ENCODE results near the gene ABCA5. TPM values are rescaled to one million over a fixed set of nuclear protein-coding genes. Genes with fewer than 3 reads are reported as not detected.

Gene ABCA5
- polyA plus RNA-seq, 1 donor (not counting 4 experiments of a cell fraction or from before 2014, with no cell fraction given) = 11.1 TPM

GRCh38 chr17:69275751-69276150, 51.2 kb downstream of the ABCA5 start:
- Histone ChIP-seq H3K9ac (ENCODE audit: control insufficient read depth, extremely low read depth, insufficient read depth, low read length) (no peak overlapping the region), H3K9me1 (ENCODE audit: control insufficient read depth, extremely low read depth, insufficient read depth, low read length) (no peaks in the 10 kb centered on the region), H3K36me3 (ENCODE audit: control insufficient read depth in 2 of 2, extremely low read depth in 1 of 2, insufficient read depth in 2 of 2, low read length in 2 of 2) (no peaks in the 10 kb centered on the region), H4K20me1 (ENCODE audit: control insufficient read depth, extremely low read depth, insufficient read depth, low read length) (no peaks in the 10 kb centered on the region), H3K79me2 (ENCODE audit: control insufficient read depth, insufficient read depth, low read length) (no peaks in the 10 kb centered on the region), H3K27ac (ENCODE audit: control insufficient read depth, insufficient read depth, low read length) (no peak overlapping the region), H3K4me1 (ENCODE audit: control insufficient read depth, extremely low read depth, insufficient read depth, low read length) (no peaks in the 10 kb centered on the region), H2AFZ (ENCODE audit: control insufficient read depth, low read length) (no peak overlapping the region), H3K4me3 (ENCODE audit: control insufficient read depth in 2 of 3, extremely low read depth in 1 of 3, insufficient read depth in 2 of 3, low read depth in 1 of 3, low read length in 3 of 3) (no peak overlapping the region), H3K9me3 (ENCODE audit: control insufficient read depth, low read depth, low read length) (no peaks in the 10 kb centered on the region), H3K4me2 (ENCODE audit: control insufficient read depth, extremely low read depth, insufficient read depth, low read depth, low read length) (no peak overlapping the region), H3K27me3 (ENCODE audit: control insufficient read depth, extremely low read depth, insufficient read depth, low read length) (no peaks in the 10 kb centered on the region)
- FAIRE-seq (no peak), DNase-seq (ENCODE audit: low read depth, low spot score) (no peak)
- dilution Hi-C loops (cut with MboI; ENCODE audit: extremely low pct_ligation_motif_present, low sequenced_read_pairs) = no loop called here
- TF ChIP-seq CTCF (optimal IDR thresholded peaks at IDR 0.05 in 1 of 3, IDR thresholded peaks at IDR 0.05 in 1 of 3, conservative IDR thresholded peaks at IDR 0.05 in 1 of 3; ENCODE audit: extremely low read depth in 1 of 3, insufficient read depth in 2 of 3, low read length in 3 of 3) = no peak
- TF ChIP-seq EZH2 (IDR thresholded peaks at IDR 0.05; ENCODE audit: low read length) = no peak

- peaks cover 10% of the 10 kb centered on the region for H3K4me1 ChIP-seq (ENCODE audit: control insufficient read depth, extremely low read depth, insufficient read depth, low read length)
- H3K27ac ChIP-seq (ENCODE audit: control insufficient read depth, insufficient read depth, low read length) = no peak overlapping the region
- H3K9ac ChIP-seq (ENCODE audit: control insufficient read depth, extremely low read depth, insufficient read depth, low read length) = no peak overlapping the region
- no peaks in the 10 kb centered on the region for H3K9me3 ChIP-seq (ENCODE audit: control insufficient read depth, low read depth, low read length)
- no peaks in the 10 kb centered on the region for H3K27me3 ChIP-seq (ENCODE audit: control insufficient read depth, extremely low read depth, insufficient read depth, low read length)
- H3K79me2 ChIP-seq (ENCODE audit: control insufficient read depth, insufficient read depth, low read length) = no peaks in the 10 kb centered on the region
- DNase-seq (ENCODE audit: low read depth, low spot score) (no peak), FAIRE-seq (no peak)
- H2AFZ ChIP-seq (ENCODE audit: control insufficient read depth, low read length) = no peak overlapping the region
- no peaks in the 10 kb centered on the region for H3K9me1 ChIP-seq (ENCODE audit: control insufficient read depth, extremely low read depth, insufficient read depth, low read length)
- no peak overlapping the region for H3K4me3 ChIP-seq (ENCODE audit: control insufficient read depth in 2 of 3, extremely low read depth in 1 of 3, insufficient read depth in 2 of 3, low read depth in 1 of 3, low read length in 3 of 3)
- dilution Hi-C loops (cut with MboI; ENCODE audit: extremely low pct_ligation_motif_present, low sequenced_read_pairs) = no loop called here
- H3K4me2 ChIP-seq (ENCODE audit: control insufficient read depth, extremely low read depth, insufficient read depth, low read depth, low read length) = no peak overlapping the region
- H4K20me1 ChIP-seq (ENCODE audit: control insufficient read depth, extremely low read depth, insufficient read depth, low read length) = no peaks in the 10 kb centered on the region
- no peaks in the 10 kb centered on the region for H3K36me3 ChIP-seq (ENCODE audit: control insufficient read depth in 2 of 2, extremely low read depth in 1 of 2, insufficient read depth in 2 of 2, low read length in 2 of 2)
- TF ChIP-seq EZH2 (IDR thresholded peaks at IDR 0.05; ENCODE audit: low read length) = no peak
- no peak for TF ChIP-seq CTCF (optimal IDR thresholded peaks at IDR 0.05 in 1 of 3, IDR thresholded peaks at IDR 0.05 in 1 of 3, conservative IDR thresholded peaks at IDR 0.05 in 1 of 3; ENCODE audit: extremely low read depth in 1 of 3, insufficient read depth in 2 of 3, low read length in 3 of 3)
Measured at GRCh38 chr17:69271023-69271422, 55.9 kb downstream of the ABCA5 start.

Data from keratinocyte (primary cell).